Progenitor cell of endocrine pancreas (in vitro differentiated cells): ENCODE measurements around the gene SPDYE5. TPM values are rescaled to one million over a fixed set of nuclear protein-coding genes. Genes with fewer than 3 reads are reported as not detected.
A peak's percentile ranks its signal among the peaks of the same experiment; 100 is the strongest.
"Not testable (repeated sequence)": the region's sequence is repeated elsewhere in the genome, so short reads cannot be mapped to it uniquely, and the experiment has no call there.

Experiments used
- DNase-seq: peaks from one replicate; pipeline ENCODE4 v3.0.0; 2021; ENCODE audit warnings: low spot score; ENCODE audit not compliant: unreplicated experiment
- H3K27ac Mint-ChIP-seq: 2 replicates; pipeline ENCODE4 v1.8.0; 2021; ENCODE audit warnings: mild to moderate bottlenecking, moderate library complexity, mixed read lengths
- H3K27me3 Mint-ChIP-seq: 2 replicates; pipeline ENCODE4 v1.8.0; 2021; ENCODE audit warnings: mixed read lengths
- H3K36me3 Mint-ChIP-seq: 2 replicates; pipeline ENCODE4 v1.8.0; 2022; ENCODE audit warnings: mixed read lengths; ENCODE audit not compliant: insufficient read depth
- H3K4me1 Mint-ChIP-seq: 2 replicates; pipeline ENCODE4 v1.8.0; 2021; ENCODE audit warnings: low read depth, mixed read lengths
- H3K4me3 Mint-ChIP-seq: 2 replicates; pipeline ENCODE4 v1.8.0; 2021; ENCODE audit warnings: low read depth, mild to moderate bottlenecking, moderate library complexity, mixed read lengths
- H3K9me3 Mint-ChIP-seq: 2 replicates; pipeline ENCODE4 v1.8.0; 2021; ENCODE audit warnings: low read depth, mixed read lengths
- long read RNA-seq: library from polyadenylated mRNA; unstranded; transcript quantifications from one replicate; pipeline ENCODE4 v2.0.0, GENCODE V29; 2020
- total RNA-seq: library from RNA; stranded (reverse); gene quantifications from 2 replicates; pipeline ENCODE4 v1.2.1, GENCODE V29; 2021
- TF ChIP-seq, protein P1 (sequence below): fragments of 200-600 bp; sonication (generic); IDR thresholded peaks from one replicate; pipeline ENCODE4 v1.5.0; 2021; ENCODE audit warnings: antibody characterized with exemption, mild to moderate bottlenecking; ENCODE audit not compliant: unreplicated experiment

The SPDYE5 gene, protein sequence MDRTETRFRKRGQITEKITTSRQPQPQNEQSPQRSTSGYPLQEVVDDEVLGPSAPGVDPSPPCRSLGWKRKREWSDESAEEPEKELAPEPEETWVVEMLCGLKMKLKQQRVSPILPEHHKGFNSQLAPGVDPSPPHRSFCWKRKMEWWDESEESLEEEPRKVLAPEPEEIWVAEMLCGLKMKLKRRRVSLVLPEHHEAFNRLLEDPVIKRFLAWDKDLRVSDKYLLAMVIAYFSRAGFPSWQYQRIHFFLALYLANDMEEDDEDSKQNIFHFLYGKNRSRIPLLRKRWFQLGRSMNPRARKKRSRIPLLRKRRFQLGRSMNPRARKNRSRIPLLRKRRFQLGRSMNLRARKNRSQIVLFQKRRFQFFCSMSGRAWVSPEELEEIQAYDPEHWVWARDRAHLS
- not detected in 2 replicates for total RNA-seq
- long read RNA-seq, partial matches to known transcripts: 0 of 2 reads
- long read RNA-seq, other reads (novel, unspliced or antisense): 2 of 2 reads

DNA sequence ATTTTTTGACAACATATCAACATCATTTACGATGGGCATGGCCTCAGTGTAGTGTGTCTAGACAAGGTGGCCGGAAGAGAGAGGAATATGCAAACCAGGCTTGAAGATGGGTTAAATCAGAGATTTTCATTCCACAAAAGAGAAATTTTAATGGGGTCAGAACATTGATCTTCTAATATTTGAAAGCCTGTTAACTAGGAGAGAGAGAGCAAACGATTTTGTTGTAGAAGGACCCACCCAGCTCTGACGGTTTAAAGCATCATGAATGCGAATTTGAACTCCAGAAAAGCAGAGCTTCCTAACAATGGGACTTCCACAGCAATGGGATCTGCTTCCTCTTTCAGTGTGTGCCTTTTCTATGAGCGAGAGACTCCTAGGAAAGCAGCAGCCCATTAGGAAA, at the start of gene SPDYE5:
Gene SPDYE5, plus strand, starts transcription at position 301 of the 400 bp plus-strand sequence. CDS start 1,728 bp downstream, outside the sequence.
- not testable (repeated sequence) for H3K9me3 Mint-ChIP-seq, H3K36me3 Mint-ChIP-seq, H3K4me3 Mint-ChIP-seq, H3K27me3 Mint-ChIP-seq, H3K27ac Mint-ChIP-seq, DNase-seq, H3K4me1 Mint-ChIP-seq

DNA sequence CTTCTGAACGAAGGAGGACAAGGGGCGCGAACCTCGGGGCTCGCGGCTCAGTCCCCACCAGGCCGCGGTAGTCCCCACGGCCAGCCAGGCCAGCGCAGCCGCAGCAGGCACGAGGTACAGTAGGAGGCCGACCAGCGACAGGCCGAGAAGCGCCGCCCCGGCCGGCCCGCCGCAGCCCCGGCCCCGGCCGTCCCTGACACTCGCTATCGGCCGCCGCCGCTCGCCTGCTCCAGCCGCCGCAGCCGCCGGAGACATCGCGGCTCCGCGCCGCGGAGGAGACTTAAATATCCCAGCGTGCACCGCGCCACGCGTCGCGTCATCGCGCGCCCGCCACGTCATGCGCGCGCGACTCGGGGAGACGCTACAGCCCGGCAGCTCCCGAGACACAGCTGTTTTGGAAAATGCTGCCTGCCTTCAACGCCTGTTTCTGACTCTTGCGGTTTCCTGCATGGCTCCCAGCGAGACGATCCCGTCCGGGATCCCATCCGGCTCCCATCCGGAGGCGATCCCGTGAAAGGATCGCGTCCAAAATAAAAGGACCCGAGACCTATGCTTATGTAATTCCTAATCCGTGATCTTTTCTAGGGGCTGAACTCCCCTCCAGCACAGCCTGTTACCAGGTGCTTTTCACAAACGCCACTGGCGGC, 49.5 kb upstream of the SPDYE5 start:
- Mint-ChIP-seq H3K4me3 (peak overlapping the region; percentile 90), H3K27ac (peak overlapping the region; percentile 98)
- not testable (repeated sequence) for H3K27me3 Mint-ChIP-seq, H3K4me1 Mint-ChIP-seq, H3K9me3 Mint-ChIP-seq, H3K36me3 Mint-ChIP-seq
- peak; percentile 39 for DNase-seq

DNA sequence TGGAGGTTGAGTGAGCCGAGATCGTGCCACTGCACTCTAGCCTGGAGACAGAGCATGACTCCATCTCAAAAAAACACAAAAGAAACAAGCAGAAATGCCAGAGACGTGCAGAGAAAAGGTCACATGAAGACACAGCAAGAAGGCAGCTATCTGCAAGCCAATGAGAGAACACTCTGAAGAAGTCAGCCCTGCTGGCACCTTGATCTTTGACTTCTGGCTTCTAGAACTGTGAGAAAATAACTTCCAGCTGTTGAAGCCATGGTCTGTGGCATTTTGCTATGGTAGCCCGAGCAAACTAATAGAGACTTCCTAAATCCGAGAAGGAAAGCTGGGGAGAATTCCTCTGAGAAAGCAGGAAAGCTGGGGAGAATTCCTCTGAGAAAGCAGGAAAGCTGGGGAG, 42.2 kb upstream of the SPDYE5 start:
- not testable (repeated sequence) for H3K36me3 Mint-ChIP-seq, H3K4me1 Mint-ChIP-seq, H3K9me3 Mint-ChIP-seq, DNase-seq, H3K27me3 Mint-ChIP-seq, H3K4me3 Mint-ChIP-seq, H3K27ac Mint-ChIP-seq

DNA sequence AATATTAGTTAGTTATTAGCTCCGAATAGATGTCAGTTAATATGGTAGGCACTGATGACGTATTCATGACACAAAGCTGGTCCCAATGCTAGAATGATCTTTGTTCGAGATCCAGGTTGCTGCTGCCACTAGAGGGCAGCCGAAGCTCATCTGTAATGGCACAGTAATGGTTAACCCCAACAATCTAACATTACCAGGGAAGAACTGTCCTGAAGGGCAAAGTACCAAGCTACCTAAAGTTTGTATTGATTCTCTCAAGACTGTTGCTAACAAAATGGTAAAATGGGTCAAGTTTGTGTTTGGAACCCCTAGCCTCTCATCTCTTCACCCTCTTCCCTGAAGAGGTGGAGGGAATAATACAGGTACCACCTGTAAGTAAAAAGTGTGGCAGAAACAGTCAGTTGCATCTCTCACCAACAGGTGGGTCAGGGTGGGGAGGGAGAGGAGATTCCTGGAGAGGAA, 39.6 kb upstream of the SPDYE5 start:
- DNase-seq, H3K27me3 Mint-ChIP-seq, H3K9me3 Mint-ChIP-seq, H3K4me3 Mint-ChIP-seq, H3K4me1 Mint-ChIP-seq, H3K36me3 Mint-ChIP-seq, H3K27ac Mint-ChIP-seq: not testable (repeated sequence)
- TF ChIP-seq, protein P1, sequence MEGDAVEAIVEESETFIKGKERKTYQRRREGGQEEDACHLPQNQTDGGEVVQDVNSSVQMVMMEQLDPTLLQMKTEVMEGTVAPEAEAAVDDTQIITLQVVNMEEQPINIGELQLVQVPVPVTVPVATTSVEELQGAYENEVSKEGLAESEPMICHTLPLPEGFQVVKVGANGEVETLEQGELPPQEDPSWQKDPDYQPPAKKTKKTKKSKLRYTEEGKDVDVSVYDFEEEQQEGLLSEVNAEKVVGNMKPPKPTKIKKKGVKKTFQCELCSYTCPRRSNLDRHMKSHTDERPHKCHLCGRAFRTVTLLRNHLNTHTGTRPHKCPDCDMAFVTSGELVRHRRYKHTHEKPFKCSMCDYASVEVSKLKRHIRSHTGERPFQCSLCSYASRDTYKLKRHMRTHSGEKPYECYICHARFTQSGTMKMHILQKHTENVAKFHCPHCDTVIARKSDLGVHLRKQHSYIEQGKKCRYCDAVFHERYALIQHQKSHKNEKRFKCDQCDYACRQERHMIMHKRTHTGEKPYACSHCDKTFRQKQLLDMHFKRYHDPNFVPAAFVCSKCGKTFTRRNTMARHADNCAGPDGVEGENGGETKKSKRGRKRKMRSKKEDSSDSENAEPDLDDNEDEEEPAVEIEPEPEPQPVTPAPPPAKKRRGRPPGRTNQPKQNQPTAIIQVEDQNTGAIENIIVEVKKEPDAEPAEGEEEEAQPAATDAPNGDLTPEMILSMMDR: peak; percentile 54

DNA sequence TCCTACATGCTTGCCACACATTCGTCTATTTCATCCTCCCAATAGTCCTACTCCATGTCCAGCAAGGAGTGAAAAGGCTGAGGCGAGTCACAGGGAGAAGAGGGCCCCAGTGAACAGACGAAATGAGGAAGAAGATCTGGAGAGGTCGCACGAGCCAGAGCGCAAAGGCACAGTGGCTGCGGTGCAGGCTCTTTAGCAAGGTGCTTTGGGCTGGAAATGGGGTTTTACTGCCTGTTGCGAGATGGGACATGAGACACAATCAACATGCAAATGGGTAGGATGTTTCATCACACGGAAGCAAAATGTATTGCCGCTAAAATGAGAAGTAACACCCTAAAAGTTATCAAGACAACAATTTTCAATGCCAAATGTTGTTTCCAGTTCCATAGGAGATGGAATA, 35.7 kb upstream of the SPDYE5 start:
- not testable (repeated sequence) for H3K36me3 Mint-ChIP-seq, H3K4me1 Mint-ChIP-seq, H3K9me3 Mint-ChIP-seq, H3K27me3 Mint-ChIP-seq, H3K4me3 Mint-ChIP-seq, H3K27ac Mint-ChIP-seq, DNase-seq

DNA sequence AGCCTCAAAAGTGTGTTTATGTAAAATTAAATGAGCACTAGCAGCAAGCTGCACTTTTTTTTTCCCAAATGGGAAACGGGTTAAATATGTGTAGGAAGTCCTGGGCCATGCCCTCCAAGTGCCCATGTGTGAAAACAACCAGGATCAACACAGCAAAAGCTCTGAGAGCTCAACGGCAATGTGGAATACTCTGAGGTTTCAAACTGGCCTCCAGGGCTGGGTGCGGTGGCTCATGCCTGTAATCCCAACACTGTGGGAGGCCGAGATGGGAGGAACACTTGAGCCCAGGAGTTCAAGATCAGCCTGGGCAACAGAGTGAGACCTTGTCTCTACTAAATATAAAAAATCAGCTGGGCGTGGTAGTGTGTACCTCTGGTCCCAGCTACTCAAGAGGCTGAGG, 34.1 kb upstream of the SPDYE5 start:
- H3K27me3 Mint-ChIP-seq, H3K27ac Mint-ChIP-seq, H3K4me3 Mint-ChIP-seq, H3K4me1 Mint-ChIP-seq, DNase-seq, H3K9me3 Mint-ChIP-seq, H3K36me3 Mint-ChIP-seq: not testable (repeated sequence)

DNA sequence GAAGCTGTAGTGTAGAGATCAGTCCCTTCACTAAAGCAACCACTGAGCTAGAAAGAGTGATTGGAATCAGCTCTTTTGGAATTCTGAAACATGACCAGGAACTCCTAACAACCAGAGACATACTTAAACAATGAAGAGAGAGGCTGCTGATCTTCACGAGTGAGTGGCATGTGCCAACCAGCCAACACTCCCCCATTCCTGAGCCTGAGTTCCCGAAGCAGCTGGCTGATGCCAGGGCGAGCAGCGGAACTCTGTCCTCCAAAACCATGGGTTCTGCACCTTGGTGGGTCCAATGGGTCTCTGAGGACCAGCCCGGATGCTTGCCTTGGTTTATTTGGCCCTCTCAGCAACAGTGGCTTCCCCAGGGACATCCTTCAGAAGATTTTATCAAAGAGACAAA, 31.6 kb upstream of the SPDYE5 start:
- not testable (repeated sequence) for H3K27ac Mint-ChIP-seq

DNA sequence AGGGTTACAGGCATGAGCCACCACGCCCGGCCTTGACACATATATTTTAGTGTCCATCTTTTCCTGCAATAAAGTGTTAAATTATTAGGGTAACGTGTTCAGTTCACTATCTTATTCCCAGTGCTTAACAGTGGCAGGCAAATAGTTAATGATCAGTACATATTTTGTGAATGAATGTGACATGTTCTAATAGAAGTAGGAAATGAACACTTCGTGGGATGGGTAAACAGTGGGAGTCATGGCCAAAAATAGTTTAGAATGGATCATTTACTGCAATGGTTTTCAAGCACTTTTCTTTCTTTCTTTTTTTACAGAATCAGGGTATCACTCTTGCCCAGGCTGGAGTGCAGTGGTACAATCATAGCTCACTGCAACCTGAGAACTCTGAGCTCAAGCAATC, 22.0 kb upstream of the SPDYE5 start:
- not testable (repeated sequence) for H3K4me3 Mint-ChIP-seq, H3K27ac Mint-ChIP-seq, H3K27me3 Mint-ChIP-seq, DNase-seq, H3K9me3 Mint-ChIP-seq, H3K4me1 Mint-ChIP-seq
- H3K36me3 Mint-ChIP-seq: peaks cover 24% of the 10 kb centered on the region

More for the DNA sequence above, 31.6 kb upstream of the SPDYE5 start:
- DNase-seq, H3K36me3 Mint-ChIP-seq, H3K4me1 Mint-ChIP-seq, H3K9me3 Mint-ChIP-seq, H3K27me3 Mint-ChIP-seq, H3K4me3 Mint-ChIP-seq: not testable (repeated sequence)

DNA sequence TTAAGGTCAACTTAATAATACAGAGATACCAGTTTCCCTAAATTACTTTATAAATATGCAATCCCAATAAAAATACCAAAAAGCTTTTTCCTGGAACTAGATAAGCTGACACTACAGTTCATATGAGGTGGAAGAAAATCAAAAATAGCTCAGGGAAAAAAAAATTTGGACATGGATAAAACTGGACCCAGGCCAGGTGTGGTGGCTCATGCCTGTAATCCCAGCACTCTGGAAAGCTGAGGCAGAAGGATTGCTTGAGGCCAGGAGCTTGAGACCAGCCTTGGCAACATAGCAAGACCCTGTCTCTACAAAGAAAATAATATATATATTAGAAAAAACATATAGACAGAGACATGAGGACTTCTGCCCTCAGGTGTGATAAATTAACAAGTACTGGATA, 14.7 kb upstream of the SPDYE5 start:
- not testable (repeated sequence) for H3K4me1 Mint-ChIP-seq, H3K27ac Mint-ChIP-seq, H3K9me3 Mint-ChIP-seq, H3K36me3 Mint-ChIP-seq, DNase-seq, H3K27me3 Mint-ChIP-seq, H3K4me3 Mint-ChIP-seq

DNA sequence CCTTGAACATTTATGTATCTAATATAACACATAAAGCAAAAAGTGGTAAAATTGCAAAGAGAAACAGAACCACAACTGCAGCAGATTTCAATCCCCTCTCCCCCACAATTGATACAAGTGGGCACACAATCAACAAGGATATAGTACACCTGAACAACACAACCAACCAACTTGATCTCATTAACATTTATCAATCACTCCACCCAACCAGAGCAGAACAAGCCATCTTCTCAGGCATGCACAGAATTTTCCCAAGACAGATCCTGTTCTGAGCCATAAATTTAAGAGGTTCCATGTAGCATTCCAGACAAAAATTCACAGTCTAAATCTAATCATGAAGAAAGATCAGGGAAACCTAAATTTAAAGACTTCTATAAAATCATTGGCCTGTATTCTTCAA, 11.8 kb upstream of the SPDYE5 start:
- not testable (repeated sequence) for H3K27me3 Mint-ChIP-seq, DNase-seq

DNA sequence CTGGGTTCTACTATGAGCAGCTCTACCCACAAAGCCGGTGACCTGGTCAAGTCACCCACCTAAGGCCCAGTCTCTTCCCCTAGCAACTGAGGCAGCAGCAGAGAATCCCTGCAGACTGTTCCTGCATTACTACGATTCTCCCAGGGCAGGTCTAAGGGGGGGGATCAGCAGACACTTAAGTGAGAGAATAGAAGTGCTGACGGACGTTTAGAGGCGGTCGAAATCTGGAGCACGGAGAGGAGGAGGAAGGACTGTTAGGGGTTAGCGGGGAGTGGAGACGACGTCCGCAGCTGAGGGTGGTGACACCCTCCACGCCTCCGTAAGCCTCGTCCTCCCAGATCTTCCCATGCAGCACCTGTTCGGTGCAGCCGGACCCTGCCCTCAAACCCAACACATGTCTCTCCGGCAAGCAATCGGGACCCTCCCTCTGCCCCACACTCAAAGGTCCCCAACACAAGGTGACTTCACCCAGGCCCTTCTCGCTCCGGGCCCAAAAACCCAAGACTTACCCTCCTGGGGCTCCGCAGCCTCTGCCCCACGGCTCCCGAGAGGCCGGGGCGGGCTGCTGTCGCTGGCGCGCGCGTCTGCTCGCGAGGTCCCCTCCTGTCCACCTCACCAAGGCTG, 6.7 kb upstream of the SPDYE5 start:
- not testable (repeated sequence) for DNase-seq

More for the DNA sequence above, 11.8 kb upstream of the SPDYE5 start:
- not testable (repeated sequence) for H3K36me3 Mint-ChIP-seq, H3K4me1 Mint-ChIP-seq, H3K27ac Mint-ChIP-seq, H3K9me3 Mint-ChIP-seq, H3K4me3 Mint-ChIP-seq

More for the DNA sequence above, 6.7 kb upstream of the SPDYE5 start:
- not testable (repeated sequence) for H3K4me1 Mint-ChIP-seq, H3K27me3 Mint-ChIP-seq, H3K36me3 Mint-ChIP-seq, H3K9me3 Mint-ChIP-seq
- H3K27ac Mint-ChIP-seq: peak overlapping the region; percentile 95
- H3K4me3 Mint-ChIP-seq: peak overlapping the region; percentile 91
